NCI-H524 (cell line): ENCODE data around the gene ENTPD5.
"Not testable (repeated sequence)": the region's sequence is repeated elsewhere in the genome, so short reads cannot be mapped to it uniquely, and the experiment has no call there.

ENCODE experiments used
- DNase-seq, 2 experiments: peaks; one replicate each; lab custom pipeline; 2025; lab: John Stamatoyannopoulos, UW

Gene ENTPD5

GRCh38 chr14:74005664-74006063 lies 13.4 kb downstream of the ENTPD5 start:
- not testable (repeated sequence) for DNase-seq

GRCh38 chr14:73998726-73999125 lies 20.4 kb downstream of the ENTPD5 start:
- DNase-seq = no peak

- DNase-seq = no peak
Observed at GRCh38 chr14:73997944-73998447, 21.1 kb downstream of the ENTPD5 start.

- DNase-seq = no peak
Observed at GRCh38 chr14:73997108-73997943, 21.8 kb downstream of the ENTPD5 start.

- DNase-seq = no peak
Observed at GRCh38 chr14:73996731-73997107, 22.4 kb downstream of the ENTPD5 start.

GRCh38 chr14:73995977-73996378 lies 23.1 kb downstream of the ENTPD5 start:
- no peak for DNase-seq

- DNase-seq = not testable (repeated sequence)
Observed at GRCh38 chr14:73994926-73995325, 24.2 kb downstream of the ENTPD5 start.

GRCh38 chr14:73991092-73991491 lies 28.0 kb downstream of the ENTPD5 start:
- no peak for DNase-seq

- DNase-seq = not testable (repeated sequence)
Observed at GRCh38 chr14:73988656-73989055, 30.4 kb downstream of the ENTPD5 start.

GRCh38 chr14:73988065-73988464 lies 31.0 kb downstream of the ENTPD5 start:
- DNase-seq = no peak

GRCh38 chr14:73977896-73978295 lies 41.2 kb downstream of the ENTPD5 start:
- DNase-seq = no peak

GRCh38 chr14:73976125-73976524 lies 43.0 kb downstream of the ENTPD5 start:
- DNase-seq = no peak

GRCh38 chr14:73973497-73973896 lies 45.6 kb downstream of the ENTPD5 start:
- DNase-seq = peak; percentile 80 to 90

GRCh38 chr14:73968885-73969284 lies 50.2 kb downstream of the ENTPD5 start:
- DNase-seq = no peak

- DNase-seq = no peak
Observed at GRCh38 chr14:73965216-73965615, 53.9 kb downstream of the ENTPD5 start.

- no peak for DNase-seq
Observed at GRCh38 chr14:73961192-73961591, 57.9 kb downstream of the ENTPD5 start.

- no peak for DNase-seq
Observed at GRCh38 chr14:73958591-73958990, 60.5 kb downstream of the ENTPD5 start.

GRCh38 chr14:73955674-73956073 lies 63.4 kb downstream of the ENTPD5 start:
- DNase-seq = no peak

GRCh38 chr14:73953731-73954130 lies 65.4 kb downstream of the ENTPD5 start:
- DNase-seq = no peak

- DNase-seq = peak; percentile 98 to 99
Observed at GRCh38 chr14:73949752-73950734, 69.0 kb downstream of the ENTPD5 start, which contains the start of the genes COQ6 and FAM161B. COQ6 (plus strand) TSS chr14:73950302; CDS start chr14:73950333, 31 bp downstream. FAM161B (minus strand) TSS chr14:73950094; CDS start chr14:73950026, 68 bp downstream.

GRCh38 chr14:73945159-73945670 lies 73.9 kb downstream of the ENTPD5 start:
- DNase-seq = no peak
